NB4 (cell line): ENCODE measurements around the gene TFCP2.

ENCODE experiments used
- CTCF ChIP-seq: IDR thresholded peaks from one replicate; pipeline ENCODE4 v1.5.1; 2012; ENCODE audit warnings: low read depth, low read length
- POLR2A ChIP-seq: IDR thresholded peaks from 2 replicates; pipeline ENCODE4 v1.6.1; 2011; ENCODE audit warnings: mild to moderate bottlenecking; ENCODE audit not compliant: insufficient read length; ENCODE audit errors: extremely low read depth

- TF ChIP-seq CTCF (no peak), POLR2A (no peak)
Measured at GRCh38 chr12:51222461-51222860, 49.5 kb upstream of the TFCP2 start.
